ENCODE results near the gene CPM.

CPM gene

DNA sequence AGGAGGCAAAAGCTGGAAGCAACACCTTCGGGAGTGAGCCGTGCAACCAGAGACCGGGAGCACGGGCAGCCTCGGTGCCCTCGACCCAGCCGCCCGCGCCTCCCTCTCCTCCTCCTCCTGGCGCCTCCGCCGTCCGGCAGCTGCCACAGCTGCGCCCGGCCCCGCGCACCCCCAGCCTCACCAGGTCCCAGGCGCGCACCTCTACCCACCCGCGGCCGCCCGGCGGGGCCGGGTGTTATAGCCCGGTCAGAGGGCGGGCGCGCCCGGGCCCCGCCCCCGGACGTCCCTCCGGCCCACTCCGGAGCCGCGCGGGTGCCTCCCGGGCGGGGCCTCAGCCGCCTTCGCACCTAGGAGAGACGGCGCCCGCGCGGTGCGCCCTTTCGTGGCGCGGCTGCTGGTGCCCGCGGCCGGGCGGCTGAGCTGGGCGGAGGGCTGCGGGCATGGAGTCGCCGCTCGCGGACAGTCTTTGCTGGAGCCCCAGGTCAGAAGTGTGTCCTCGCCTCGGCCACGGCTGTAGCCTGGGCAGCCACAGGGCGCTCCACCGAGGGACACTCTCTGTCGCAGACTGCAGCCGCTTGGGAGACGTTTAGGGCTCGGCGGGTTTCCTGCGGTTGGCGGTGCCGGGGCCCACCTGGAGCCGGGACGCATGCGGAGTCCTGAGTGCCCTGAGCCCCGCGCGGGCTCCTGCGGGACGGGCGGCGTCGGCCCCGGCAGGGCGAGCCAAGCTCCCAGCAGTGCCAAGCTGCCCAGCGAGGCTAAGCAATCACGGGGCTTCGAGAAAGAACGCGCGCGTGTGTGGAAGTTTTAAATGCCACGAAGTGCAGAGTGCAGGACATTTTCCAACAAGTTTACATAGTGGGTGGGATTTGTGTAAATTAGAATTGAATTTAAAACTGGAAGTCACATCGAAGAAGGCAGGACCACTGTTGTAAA, at the start of gene CPM:
CPM (minus strand) TSS at position 211 of the 933 bp plus-strand sequence. CDS start 334 bp downstream, outside the sequence.
- TF ChIP-seq, protein P1, sequence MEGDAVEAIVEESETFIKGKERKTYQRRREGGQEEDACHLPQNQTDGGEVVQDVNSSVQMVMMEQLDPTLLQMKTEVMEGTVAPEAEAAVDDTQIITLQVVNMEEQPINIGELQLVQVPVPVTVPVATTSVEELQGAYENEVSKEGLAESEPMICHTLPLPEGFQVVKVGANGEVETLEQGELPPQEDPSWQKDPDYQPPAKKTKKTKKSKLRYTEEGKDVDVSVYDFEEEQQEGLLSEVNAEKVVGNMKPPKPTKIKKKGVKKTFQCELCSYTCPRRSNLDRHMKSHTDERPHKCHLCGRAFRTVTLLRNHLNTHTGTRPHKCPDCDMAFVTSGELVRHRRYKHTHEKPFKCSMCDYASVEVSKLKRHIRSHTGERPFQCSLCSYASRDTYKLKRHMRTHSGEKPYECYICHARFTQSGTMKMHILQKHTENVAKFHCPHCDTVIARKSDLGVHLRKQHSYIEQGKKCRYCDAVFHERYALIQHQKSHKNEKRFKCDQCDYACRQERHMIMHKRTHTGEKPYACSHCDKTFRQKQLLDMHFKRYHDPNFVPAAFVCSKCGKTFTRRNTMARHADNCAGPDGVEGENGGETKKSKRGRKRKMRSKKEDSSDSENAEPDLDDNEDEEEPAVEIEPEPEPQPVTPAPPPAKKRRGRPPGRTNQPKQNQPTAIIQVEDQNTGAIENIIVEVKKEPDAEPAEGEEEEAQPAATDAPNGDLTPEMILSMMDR (IDR thresholded peaks at IDR 0.05; ENCODE audit: control insufficient read depth, extremely low read depth, insufficient read depth): no peak
- no peak within 1 kb of the TSS for H3K4me3 ChIP-seq (ENCODE audit: low read depth, low read length)
- no peak for DNase-seq (ENCODE audit: low read depth)

DNA sequence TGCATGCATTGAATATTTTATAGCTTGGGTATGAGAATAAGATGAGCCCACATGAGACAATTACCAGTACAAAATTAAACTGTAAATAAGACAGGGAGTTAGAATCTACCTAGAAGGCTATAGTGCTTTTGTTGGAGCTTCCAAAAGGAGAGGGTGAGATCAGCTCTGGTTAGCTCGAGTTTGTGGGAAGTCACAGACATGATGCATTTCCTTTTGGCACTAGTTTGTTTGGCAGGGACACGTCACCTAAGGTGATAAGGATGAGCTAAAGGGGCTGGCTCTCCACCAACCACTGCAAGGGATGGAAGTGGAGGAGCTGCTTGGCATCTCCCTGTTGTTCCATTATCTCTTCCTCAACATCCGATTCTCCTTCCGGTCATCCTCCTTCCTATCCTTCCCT, 48.5 kb upstream of the CPM start:
- TF ChIP-seq, protein P1 (IDR thresholded peaks at IDR 0.05; ENCODE audit: control insufficient read depth, extremely low read depth, insufficient read depth): no peak
- DNase-seq (ENCODE audit: low read depth): peak; percentile 2
- H3K4me3 ChIP-seq (ENCODE audit: low read depth, low read length): no peak overlapping the region

DNA sequence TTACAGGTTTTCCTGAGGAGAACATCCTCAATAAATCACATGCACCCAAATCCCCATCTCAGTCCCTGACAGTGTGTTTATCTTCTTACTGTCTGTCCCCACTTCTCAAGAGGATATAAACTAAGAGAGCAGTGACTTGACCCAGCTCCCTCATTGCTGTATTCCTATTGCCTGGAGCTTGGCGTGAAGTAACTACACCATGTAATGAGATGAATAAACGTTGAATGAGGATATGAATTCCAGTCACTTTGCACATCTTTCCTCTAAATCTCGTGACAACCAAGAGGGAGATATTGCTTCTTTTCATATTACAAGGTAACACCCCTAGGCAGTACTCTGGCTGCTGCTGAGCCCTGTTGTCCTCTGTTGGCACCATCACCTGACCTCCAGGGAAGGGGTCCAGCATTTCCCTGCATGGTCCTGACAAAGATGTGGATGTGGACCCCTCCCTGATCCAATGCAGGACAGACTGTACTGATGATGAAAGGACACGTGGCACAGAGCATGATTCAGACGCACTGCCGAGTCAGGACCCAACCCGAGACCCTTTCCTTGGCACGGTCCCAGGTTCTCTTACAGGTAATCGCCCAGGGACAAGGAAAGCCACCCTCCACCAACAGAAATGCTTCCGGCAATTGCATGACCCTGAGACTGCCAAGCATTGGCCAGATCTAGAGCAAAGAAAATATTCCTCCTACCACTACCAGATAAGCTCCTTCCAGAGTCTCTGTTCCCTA, 47.7 kb upstream of the CPM start:
- TF ChIP-seq, protein P1 (IDR thresholded peaks at IDR 0.05; ENCODE audit: control insufficient read depth, extremely low read depth, insufficient read depth): no peak
- DNase-seq (ENCODE audit: low read depth): no peak
- no peak overlapping the region for H3K4me3 ChIP-seq (ENCODE audit: low read depth, low read length)

DNA sequence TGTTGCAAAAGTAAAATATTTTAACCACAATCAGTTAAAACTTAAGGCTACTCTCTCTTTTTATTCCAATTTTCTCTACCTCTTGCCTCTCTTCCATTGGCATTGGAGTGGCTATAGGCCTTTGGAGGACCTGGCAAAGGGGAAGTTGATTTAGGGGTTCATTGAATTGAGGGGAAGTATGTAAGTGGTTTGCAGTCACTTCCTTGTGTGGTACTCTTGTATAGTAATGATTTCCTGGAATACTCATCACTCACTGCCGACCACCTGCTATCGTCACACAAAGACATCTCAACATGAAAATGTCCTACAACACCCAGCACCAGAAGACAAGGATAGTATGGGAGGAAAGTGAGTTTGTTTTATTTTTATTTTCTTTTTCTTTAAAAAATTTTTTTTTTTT, 45.7 kb upstream of the CPM start:
- no peak overlapping the region for H3K4me3 ChIP-seq (ENCODE audit: low read depth, low read length)
- DNase-seq (ENCODE audit: low read depth): no peak
- TF ChIP-seq, protein P1 (IDR thresholded peaks at IDR 0.05; ENCODE audit: control insufficient read depth, extremely low read depth, insufficient read depth): no peak

DNA sequence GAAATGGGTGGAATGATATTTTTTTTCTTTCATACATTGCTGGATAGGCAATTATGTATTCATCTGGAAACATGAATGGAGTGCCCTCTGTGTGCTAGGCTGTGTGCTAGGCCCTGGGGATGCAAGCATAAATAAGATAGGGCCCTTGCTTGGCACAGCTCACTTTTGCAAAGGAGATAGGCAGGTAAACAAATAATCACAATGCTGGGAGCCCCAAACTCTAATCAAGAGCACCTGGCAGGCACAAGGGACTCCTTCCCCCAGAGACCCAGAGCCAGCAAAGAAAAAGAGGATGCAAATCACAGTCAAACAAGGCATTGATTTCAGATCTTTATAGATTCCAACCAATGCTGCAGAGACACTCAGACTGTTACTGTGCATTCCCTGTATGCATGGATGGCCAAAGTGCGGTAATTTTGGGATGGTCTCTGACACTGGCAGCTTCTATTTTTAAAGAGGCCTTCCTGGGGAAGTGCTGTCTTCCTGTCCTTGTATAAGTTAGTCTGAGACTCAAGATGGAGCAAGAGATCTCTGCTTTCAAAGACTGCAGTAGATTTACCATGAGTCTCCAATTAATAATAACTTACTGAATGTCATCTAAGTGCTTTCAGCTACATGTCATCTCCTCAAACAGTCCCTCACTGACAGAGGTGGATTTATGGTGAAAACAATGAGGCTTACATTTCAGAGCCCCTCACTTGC, 45.1 kb upstream of the CPM start:
- no peak for DNase-seq (ENCODE audit: low read depth)
- no peak overlapping the region for H3K4me3 ChIP-seq (ENCODE audit: low read depth, low read length)
- TF ChIP-seq, protein P1 (IDR thresholded peaks at IDR 0.05; ENCODE audit: control insufficient read depth, extremely low read depth, insufficient read depth): no peak

DNA sequence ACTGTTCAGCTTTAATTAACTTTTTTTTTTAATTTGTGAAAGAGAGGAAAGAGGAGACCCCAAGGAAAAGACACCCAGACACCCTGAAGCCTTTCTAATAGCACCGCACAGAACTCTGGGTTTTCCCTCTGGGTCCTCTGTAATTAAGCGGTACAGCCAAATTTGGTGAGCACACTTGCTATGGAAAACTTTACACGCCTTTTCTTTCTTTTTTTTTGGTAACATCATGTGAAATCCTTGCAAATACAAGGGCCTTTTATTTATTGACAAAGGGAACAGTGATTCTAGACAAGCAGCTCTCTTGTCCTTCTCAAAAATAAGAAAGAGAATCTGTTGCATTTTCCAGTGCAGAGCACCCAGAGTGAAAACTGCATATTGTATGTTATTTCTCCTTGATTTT, 44.4 kb upstream of the CPM start:
- TF ChIP-seq, protein P1 (IDR thresholded peaks at IDR 0.05; ENCODE audit: control insufficient read depth, extremely low read depth, insufficient read depth): no peak
- no peak overlapping the region for H3K4me3 ChIP-seq (ENCODE audit: low read depth, low read length)
- no peak for DNase-seq (ENCODE audit: low read depth)
